Effector memory CD4-positive, alpha-beta T cell (primary cell): ENCODE results near the gene TMEM178B.

Source experiments
- DNase-seq, 3 donors: peaks; one replicate each; pipeline ENCODE4 v3.0.0-alpha.2; 2020
- H3K27ac ChIP-seq: 2 replicates; pipeline ENCODE4 v1.7.0; 2013; ENCODE audit warnings: mild to moderate bottlenecking, low read length, moderate library complexity; ENCODE audit not compliant: insufficient read depth, poor library complexity, severe bottlenecking
- H3K27me3 ChIP-seq: replicated peaks from 2 replicates; pipeline ENCODE4 v1.7.0; 2013; ENCODE audit warnings: mild to moderate bottlenecking, low read length; ENCODE audit not compliant: insufficient read depth, control insufficient read depth, poor library complexity, severe bottlenecking
- H3K36me3 ChIP-seq: 2 replicates; pipeline ENCODE4 v1.7.0; 2013; ENCODE audit warnings: mild to moderate bottlenecking, low read length, moderate library complexity; ENCODE audit not compliant: control insufficient read depth, insufficient read depth
- H3K4me1 ChIP-seq: 2 replicates; pipeline ENCODE4 v1.7.0; 2013; ENCODE audit warnings: low read length, mild to moderate bottlenecking; ENCODE audit not compliant: control insufficient read depth, insufficient read depth, poor library complexity, severe bottlenecking
- H3K4me3 ChIP-seq: 2 replicates; pipeline ENCODE4 v1.7.0; 2013; ENCODE audit warnings: low read length, low read depth, mild to moderate bottlenecking; ENCODE audit not compliant: insufficient read depth, poor library complexity, severe bottlenecking
- H3K9me3 ChIP-seq: 2 replicates; pipeline ENCODE4 v1.7.0; 2013; ENCODE audit warnings: mild to moderate bottlenecking, low read length, moderate library complexity; ENCODE audit not compliant: control insufficient read depth

TMEM178B gene

GRCh38 chr7:141415999-141416398, 342.1 kb downstream of the TMEM178B start:
- Histone ChIP-seq H3K27ac (no peak overlapping the region), H3K9me3 (no peaks in the 10 kb centered on the region), H3K4me3 (no peak overlapping the region), H3K4me1 (no peaks in the 10 kb centered on the region), H3K36me3 (no peaks in the 10 kb centered on the region), H3K27me3 (no peaks in the 10 kb centered on the region)
- DNase-seq = no peak

- Histone ChIP-seq H3K4me3 (no peak overlapping the region), H3K4me1 (no peaks in the 10 kb centered on the region), H3K27ac (no peak overlapping the region), H3K36me3 (no peaks in the 10 kb centered on the region), H3K27me3 (no peaks in the 10 kb centered on the region), H3K9me3 (no peaks in the 10 kb centered on the region)
- DNase-seq = no peak
Measured at GRCh38 chr7:141416650-141417270, 342.9 kb downstream of the TMEM178B start.

- H3K4me1 ChIP-seq = no peaks in the 10 kb centered on the region
- H3K27me3 ChIP-seq = no peaks in the 10 kb centered on the region
- DNase-seq = no peak
- no peaks in the 10 kb centered on the region for H3K36me3 ChIP-seq
- no peak overlapping the region for H3K27ac ChIP-seq
- no peaks in the 10 kb centered on the region for H3K9me3 ChIP-seq
- no peak overlapping the region for H3K4me3 ChIP-seq
Measured at GRCh38 chr7:141417506-141417905, 343.6 kb downstream of the TMEM178B start.

GRCh38 chr7:141418066-141418465, 344.2 kb downstream of the TMEM178B start:
- Histone ChIP-seq H3K36me3 (no peaks in the 10 kb centered on the region), H3K9me3 (no peaks in the 10 kb centered on the region), H3K27ac (no peak overlapping the region), H3K4me1 (no peaks in the 10 kb centered on the region), H3K27me3 (no peaks in the 10 kb centered on the region), H3K4me3 (no peak overlapping the region)
- DNase-seq = no peak

GRCh38 chr7:141421306-141421705, 347.4 kb downstream of the TMEM178B start:
- Histone ChIP-seq H3K4me3 (no peak overlapping the region), H3K9me3 (no peaks in the 10 kb centered on the region), H3K27ac (no peak overlapping the region), H3K36me3 (no peaks in the 10 kb centered on the region), H3K4me1 (no peaks in the 10 kb centered on the region), H3K27me3 (no peaks in the 10 kb centered on the region)
- DNase-seq = no peak

- no peak for DNase-seq
- Histone ChIP-seq H3K9me3 (no peaks in the 10 kb centered on the region), H3K36me3 (no peaks in the 10 kb centered on the region), H3K27ac (no peak overlapping the region), H3K4me3 (no peak overlapping the region), H3K27me3 (no peaks in the 10 kb centered on the region), H3K4me1 (no peaks in the 10 kb centered on the region)
Measured at GRCh38 chr7:141427134-141427533, 353.3 kb downstream of the TMEM178B start.

GRCh38 chr7:141430455-141431139, 356.7 kb downstream of the TMEM178B start:
- Histone ChIP-seq H3K4me3 (no peak overlapping the region), H3K9me3 (no peaks in the 10 kb centered on the region), H3K4me1 (no peaks in the 10 kb centered on the region), H3K27ac (no peak overlapping the region), H3K36me3 (no peaks in the 10 kb centered on the region), H3K27me3 (no peaks in the 10 kb centered on the region)
- DNase-seq = no peak

GRCh38 chr7:141431140-141431479, 357.2 kb downstream of the TMEM178B start:
- Histone ChIP-seq H3K4me3 (no peak overlapping the region), H3K27me3 (no peaks in the 10 kb centered on the region), H3K9me3 (no peaks in the 10 kb centered on the region), H3K27ac (no peak overlapping the region), H3K4me1 (no peaks in the 10 kb centered on the region), H3K36me3 (no peaks in the 10 kb centered on the region)
- no peak for DNase-seq

- Histone ChIP-seq H3K9me3 (no peaks in the 10 kb centered on the region), H3K36me3 (no peaks in the 10 kb centered on the region), H3K27ac (no peak overlapping the region), H3K4me3 (no peak overlapping the region), H3K4me1 (no peaks in the 10 kb centered on the region), H3K27me3 (no peaks in the 10 kb centered on the region)
- DNase-seq = no peak
Measured at GRCh38 chr7:141431711-141432110, 357.8 kb downstream of the TMEM178B start.

GRCh38 chr7:141433698-141434097, 359.8 kb downstream of the TMEM178B start:
- DNase-seq = no peak
- Histone ChIP-seq H3K27ac (no peak overlapping the region), H3K4me3 (no peak overlapping the region), H3K27me3 (no peaks in the 10 kb centered on the region), H3K9me3 (no peaks in the 10 kb centered on the region), H3K36me3 (no peaks in the 10 kb centered on the region), H3K4me1 (no peaks in the 10 kb centered on the region)
